HEK293 (cell line): ENCODE data around the gene SLC25A13.
A peak's percentile ranks its signal among the peaks of the same experiment; 100 is the strongest.

ENCODE experiments used
- GLIS2 ChIP-seq: fragments of 450-650 bp; formaldehyde crosslinking; IDR thresholded peaks from 2 replicates; pipeline ENCODE4 v1.5.1; 2016; ENCODE audit warnings: missing biosample characterization, missing genetic modification characterization
- MZF1 ChIP-seq: fragments of 450-650 bp; formaldehyde crosslinking; IDR thresholded peaks from 2 replicates; pipeline ENCODE4 v1.5.1; 2017; ENCODE audit warnings: missing biosample characterization, missing genetic modification characterization, borderline replicate concordance
- SETDB1 ChIP-seq: IDR thresholded peaks from one replicate; pipeline ENCODE4 v1.6.1; 2017; ENCODE audit warnings: mild to moderate bottlenecking, low read length, moderate library complexity, mixed read lengths; ENCODE audit not compliant: insufficient read length
- ZNF112 ChIP-seq: fragments of 450-650 bp; formaldehyde crosslinking; IDR thresholded peaks from 2 replicates; pipeline ENCODE4 v1.5.0; 2017; ENCODE audit warnings: missing biosample characterization, missing genetic modification characterization
- ZNF169 ChIP-seq: fragments of 450-650 bp; formaldehyde crosslinking; IDR thresholded peaks from 2 replicates; pipeline ENCODE4 v1.5.1; 2016; ENCODE audit warnings: missing biosample characterization, missing genetic modification characterization
- ZNF292 ChIP-seq: fragments of 450-650 bp; formaldehyde crosslinking; IDR thresholded peaks from 2 replicates; pipeline ENCODE4 v1.5.1; 2016; ENCODE audit warnings: low read depth, missing biosample characterization, missing genetic modification characterization, borderline replicate concordance
- ZNF324 ChIP-seq: fragments of 450-650 bp; formaldehyde crosslinking; IDR thresholded peaks from 2 replicates; pipeline ENCODE4 v1.5.1; 2016; ENCODE audit warnings: missing biosample characterization, missing genetic modification characterization
- ZNF391 ChIP-seq: fragments of 450-650 bp; formaldehyde crosslinking; IDR thresholded peaks from 2 replicates; pipeline ENCODE4 v1.5.1; 2016; ENCODE audit warnings: low read depth, missing biosample characterization, missing genetic modification characterization, borderline replicate concordance
- ZNF394 ChIP-seq: fragments of 450-650 bp; formaldehyde crosslinking; IDR thresholded peaks from 2 replicates; pipeline ENCODE4 v1.5.1; 2016; ENCODE audit warnings: missing biosample characterization, missing genetic modification characterization, mild to moderate bottlenecking, moderate library complexity, borderline replicate concordance
- ZNF416 ChIP-seq: fragments of 450-650 bp; formaldehyde crosslinking; IDR thresholded peaks from 2 replicates; pipeline ENCODE4 v1.5.1; 2016; ENCODE audit warnings: missing biosample characterization, missing genetic modification characterization
- ZNF555 ChIP-seq: fragments of 450-650 bp; formaldehyde crosslinking; conservative IDR thresholded peaks from 2 replicates; pipeline ENCODE4 v1.5.1; 2017; ENCODE audit warnings: missing biosample characterization, mild to moderate bottlenecking, missing genetic modification characterization, inconsistent platforms
- ZNF623 ChIP-seq: fragments of 450-650 bp; formaldehyde crosslinking; IDR thresholded peaks from 2 replicates; pipeline ENCODE4 v1.5.1; 2016; ENCODE audit warnings: missing biosample characterization, missing genetic modification characterization
- ZNF624 ChIP-seq: fragments of 450-650 bp; formaldehyde crosslinking; IDR thresholded peaks from 2 replicates; pipeline ENCODE4 v1.5.1; 2017; ENCODE audit warnings: missing biosample characterization, missing genetic modification characterization
- ZNF629 ChIP-seq: fragments of 450-650 bp; formaldehyde crosslinking; IDR thresholded peaks from 2 replicates; pipeline ENCODE4 v1.5.1; 2017; ENCODE audit warnings: missing biosample characterization, missing genetic modification characterization
- ZNF654 ChIP-seq: fragments of 450-650 bp; formaldehyde crosslinking; IDR thresholded peaks from 2 replicates; pipeline ENCODE4 v1.5.1; 2016; ENCODE audit warnings: low read depth, missing biosample characterization, missing genetic modification characterization
- ZNF660 ChIP-seq: fragments of 450-650 bp; IDR thresholded peaks from 2 replicates; pipeline ENCODE4 v1.5.1; 2018; ENCODE audit warnings: missing biosample characterization, mild to moderate bottlenecking, missing genetic modification characterization
- ZSCAN16 ChIP-seq: fragments of 450-650 bp; formaldehyde crosslinking; IDR thresholded peaks from 2 replicates; pipeline ENCODE4 v1.5.1; 2016; ENCODE audit warnings: missing biosample characterization, missing genetic modification characterization
- ZSCAN23 ChIP-seq: fragments of 450-650 bp; formaldehyde crosslinking; IDR thresholded peaks from 2 replicates; pipeline ENCODE4 v1.5.1; 2016; ENCODE audit warnings: missing biosample characterization, missing genetic modification characterization
- ZXDB ChIP-seq: fragments of 450-650 bp; formaldehyde crosslinking; IDR thresholded peaks from 2 replicates; pipeline ENCODE4 v1.5.1; 2016; ENCODE audit warnings: missing biosample characterization, missing genetic modification characterization
- TF ChIP-seq, protein P1 (sequence below): fragments of 450-650 bp; formaldehyde crosslinking; IDR thresholded peaks from 2 replicates; pipeline ENCODE4 v1.5.1; 2016; ENCODE audit warnings: missing biosample characterization, missing genetic modification characterization
- TF ChIP-seq, protein P2 (sequence below): fragments of 450-650 bp; IDR thresholded peaks from 2 replicates; pipeline ENCODE4 v1.5.1; 2018; ENCODE audit warnings: missing biosample characterization, missing genetic modification characterization
- TF ChIP-seq, protein P3 (sequence below): fragments of 450-650 bp; formaldehyde crosslinking; IDR thresholded peaks from 2 replicates; pipeline ENCODE4 v1.5.1; 2017; ENCODE audit warnings: missing biosample characterization, missing genetic modification characterization
- TF ChIP-seq, protein P4 (sequence below): fragments of 450-650 bp; formaldehyde crosslinking; IDR thresholded peaks from 2 replicates; pipeline ENCODE4 v1.5.1; 2016; ENCODE audit warnings: missing biosample characterization, missing genetic modification characterization, low read depth
- TF ChIP-seq, protein P5 (sequence below): fragments of 450-650 bp; formaldehyde crosslinking; conservative IDR thresholded peaks from 2 replicates; pipeline ENCODE4 v1.5.1; 2016; ENCODE audit warnings: low read depth, missing biosample characterization, missing genetic modification characterization
- TF ChIP-seq, protein P6 (sequence below): sonication (generic); formaldehyde crosslinking; IDR thresholded peaks from 2 replicates; pipeline ENCODE4 v1.8.1; 2022; ENCODE audit warnings: mild to moderate bottlenecking, moderate library complexity, missing genetic modification reagents
- TF ChIP-seq, protein P7 (sequence below): fragments of 450-650 bp; formaldehyde crosslinking; optimal IDR thresholded peaks from 2 replicates; pipeline ENCODE3; 2016; ENCODE audit warnings: missing biosample characterization, mild to moderate bottlenecking, missing genetic modification characterization

Gene SLC25A13

DNA sequence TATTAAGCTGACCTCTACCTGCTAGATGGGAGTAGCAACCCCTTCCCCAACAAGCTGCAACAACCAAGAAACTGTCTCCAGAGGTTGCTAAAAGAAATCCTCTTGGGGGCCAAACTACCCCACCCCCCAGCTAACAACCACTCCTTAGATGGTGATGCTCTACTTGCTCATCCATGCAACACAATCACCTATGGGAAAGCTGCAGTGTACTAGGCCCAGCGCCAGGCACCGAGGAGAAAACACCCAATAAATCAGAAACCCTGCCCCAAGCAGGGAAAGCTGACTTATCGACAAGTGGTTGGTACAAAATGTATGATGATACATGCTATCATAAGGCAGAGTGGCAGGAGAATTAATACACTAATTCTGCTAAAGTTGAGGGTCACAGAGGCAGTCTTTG, 17.3 kb downstream of the SLC25A13 start (continued):
- TF ChIP-seq ZNF391 (tag by site-specific recombination) (no peak), ZNF623 (tag by site-specific recombination) (no peak), ZNF324 (tag by site-specific recombination) (no peak), ZNF654 (no peak), ZXDB (peak; percentile 2; the same call in 1 of the 2 replicates), ZNF629 (tag by site-specific recombination) (no peak), ZNF555 (tag by site-specific recombination) (no peak), ZNF660 (tag by site-specific recombination) (no peak), ZNF394 (tag by site-specific recombination) (0 out of 2 replicates have a peak, but pooled peaks have one; percentile 10), MZF1 (tag by site-specific recombination) (no peak; the same call in 1 of the 2 replicates), GLIS2 (no peak), ZNF112 (no peak), ZNF624 (tag by site-specific recombination) (no peak), ZNF416 (tag by site-specific recombination) (no peak), ZNF169 (tag by site-specific recombination) (no peak), ZNF292 (tag by site-specific recombination) (no peak), SETDB1 (no peak), ZSCAN23 (tag by site-specific recombination) (no peak), ZSCAN16 (tag by site-specific recombination) (no peak)
- TF ChIP-seq, protein P1, sequence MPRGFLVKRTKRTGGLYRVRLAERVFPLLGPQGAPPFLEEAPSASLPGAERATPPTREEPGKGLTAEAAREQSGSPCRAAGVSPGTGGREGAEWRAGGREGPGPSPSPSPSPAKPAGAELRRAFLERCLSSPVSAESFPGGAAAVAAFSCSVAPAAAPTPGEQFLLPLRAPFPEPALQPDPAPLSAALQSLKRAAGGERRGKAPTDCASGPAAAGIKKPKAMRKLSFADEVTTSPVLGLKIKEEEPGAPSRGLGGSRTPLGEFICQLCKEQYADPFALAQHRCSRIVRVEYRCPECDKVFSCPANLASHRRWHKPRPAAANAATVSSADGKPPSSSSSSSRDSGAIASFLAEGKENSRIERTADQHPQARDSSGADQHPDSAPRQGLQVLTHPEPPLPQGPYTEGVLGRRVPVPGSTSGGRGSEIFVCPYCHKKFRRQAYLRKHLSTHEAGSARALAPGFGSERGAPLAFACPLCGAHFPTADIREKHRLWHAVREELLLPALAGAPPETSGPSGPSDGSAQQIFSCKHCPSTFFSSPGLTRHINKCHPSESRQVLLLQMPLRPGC (tag by site-specific recombination): no peak
- TF ChIP-seq, protein P2, sequence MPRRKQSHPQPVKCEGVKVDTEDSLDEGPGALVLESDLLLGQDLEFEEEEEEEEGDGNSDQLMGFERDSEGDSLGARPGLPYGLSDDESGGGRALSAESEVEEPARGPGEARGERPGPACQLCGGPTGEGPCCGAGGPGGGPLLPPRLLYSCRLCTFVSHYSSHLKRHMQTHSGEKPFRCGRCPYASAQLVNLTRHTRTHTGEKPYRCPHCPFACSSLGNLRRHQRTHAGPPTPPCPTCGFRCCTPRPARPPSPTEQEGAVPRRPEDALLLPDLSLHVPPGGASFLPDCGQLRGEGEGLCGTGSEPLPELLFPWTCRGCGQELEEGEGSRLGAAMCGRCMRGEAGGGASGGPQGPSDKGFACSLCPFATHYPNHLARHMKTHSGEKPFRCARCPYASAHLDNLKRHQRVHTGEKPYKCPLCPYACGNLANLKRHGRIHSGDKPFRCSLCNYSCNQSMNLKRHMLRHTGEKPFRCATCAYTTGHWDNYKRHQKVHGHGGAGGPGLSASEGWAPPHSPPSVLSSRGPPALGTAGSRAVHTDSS: no peak
- TF ChIP-seq, protein P3, sequence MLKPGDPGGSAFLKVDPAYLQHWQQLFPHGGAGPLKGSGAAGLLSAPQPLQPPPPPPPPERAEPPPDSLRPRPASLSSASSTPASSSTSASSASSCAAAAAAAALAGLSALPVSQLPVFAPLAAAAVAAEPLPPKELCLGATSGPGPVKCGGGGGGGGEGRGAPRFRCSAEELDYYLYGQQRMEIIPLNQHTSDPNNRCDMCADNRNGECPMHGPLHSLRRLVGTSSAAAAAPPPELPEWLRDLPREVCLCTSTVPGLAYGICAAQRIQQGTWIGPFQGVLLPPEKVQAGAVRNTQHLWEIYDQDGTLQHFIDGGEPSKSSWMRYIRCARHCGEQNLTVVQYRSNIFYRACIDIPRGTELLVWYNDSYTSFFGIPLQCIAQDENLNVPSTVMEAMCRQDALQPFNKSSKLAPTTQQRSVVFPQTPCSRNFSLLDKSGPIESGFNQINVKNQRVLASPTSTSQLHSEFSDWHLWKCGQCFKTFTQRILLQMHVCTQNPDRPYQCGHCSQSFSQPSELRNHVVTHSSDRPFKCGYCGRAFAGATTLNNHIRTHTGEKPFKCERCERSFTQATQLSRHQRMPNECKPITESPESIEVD (tag by site-specific recombination): no peak
- TF ChIP-seq, protein P4, sequence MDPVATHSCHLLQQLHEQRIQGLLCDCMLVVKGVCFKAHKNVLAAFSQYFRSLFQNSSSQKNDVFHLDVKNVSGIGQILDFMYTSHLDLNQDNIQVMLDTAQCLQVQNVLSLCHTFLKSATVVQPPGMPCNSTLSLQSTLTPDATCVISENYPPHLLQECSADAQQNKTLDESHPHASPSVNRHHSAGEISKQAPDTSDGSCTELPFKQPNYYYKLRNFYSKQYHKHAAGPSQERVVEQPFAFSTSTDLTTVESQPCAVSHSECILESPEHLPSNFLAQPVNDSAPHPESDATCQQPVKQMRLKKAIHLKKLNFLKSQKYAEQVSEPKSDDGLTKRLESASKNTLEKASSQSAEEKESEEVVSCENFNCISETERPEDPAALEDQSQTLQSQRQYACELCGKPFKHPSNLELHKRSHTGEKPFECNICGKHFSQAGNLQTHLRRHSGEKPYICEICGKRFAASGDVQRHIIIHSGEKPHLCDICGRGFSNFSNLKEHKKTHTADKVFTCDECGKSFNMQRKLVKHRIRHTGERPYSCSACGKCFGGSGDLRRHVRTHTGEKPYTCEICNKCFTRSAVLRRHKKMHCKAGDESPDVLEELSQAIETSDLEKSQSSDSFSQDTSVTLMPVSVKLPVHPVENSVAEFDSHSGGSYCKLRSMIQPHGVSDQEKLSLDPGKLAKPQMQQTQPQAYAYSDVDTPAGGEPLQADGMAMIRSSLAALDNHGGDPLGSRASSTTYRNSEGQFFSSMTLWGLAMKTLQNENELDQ (tag by site-specific recombination): no peak
- TF ChIP-seq, protein P5, sequence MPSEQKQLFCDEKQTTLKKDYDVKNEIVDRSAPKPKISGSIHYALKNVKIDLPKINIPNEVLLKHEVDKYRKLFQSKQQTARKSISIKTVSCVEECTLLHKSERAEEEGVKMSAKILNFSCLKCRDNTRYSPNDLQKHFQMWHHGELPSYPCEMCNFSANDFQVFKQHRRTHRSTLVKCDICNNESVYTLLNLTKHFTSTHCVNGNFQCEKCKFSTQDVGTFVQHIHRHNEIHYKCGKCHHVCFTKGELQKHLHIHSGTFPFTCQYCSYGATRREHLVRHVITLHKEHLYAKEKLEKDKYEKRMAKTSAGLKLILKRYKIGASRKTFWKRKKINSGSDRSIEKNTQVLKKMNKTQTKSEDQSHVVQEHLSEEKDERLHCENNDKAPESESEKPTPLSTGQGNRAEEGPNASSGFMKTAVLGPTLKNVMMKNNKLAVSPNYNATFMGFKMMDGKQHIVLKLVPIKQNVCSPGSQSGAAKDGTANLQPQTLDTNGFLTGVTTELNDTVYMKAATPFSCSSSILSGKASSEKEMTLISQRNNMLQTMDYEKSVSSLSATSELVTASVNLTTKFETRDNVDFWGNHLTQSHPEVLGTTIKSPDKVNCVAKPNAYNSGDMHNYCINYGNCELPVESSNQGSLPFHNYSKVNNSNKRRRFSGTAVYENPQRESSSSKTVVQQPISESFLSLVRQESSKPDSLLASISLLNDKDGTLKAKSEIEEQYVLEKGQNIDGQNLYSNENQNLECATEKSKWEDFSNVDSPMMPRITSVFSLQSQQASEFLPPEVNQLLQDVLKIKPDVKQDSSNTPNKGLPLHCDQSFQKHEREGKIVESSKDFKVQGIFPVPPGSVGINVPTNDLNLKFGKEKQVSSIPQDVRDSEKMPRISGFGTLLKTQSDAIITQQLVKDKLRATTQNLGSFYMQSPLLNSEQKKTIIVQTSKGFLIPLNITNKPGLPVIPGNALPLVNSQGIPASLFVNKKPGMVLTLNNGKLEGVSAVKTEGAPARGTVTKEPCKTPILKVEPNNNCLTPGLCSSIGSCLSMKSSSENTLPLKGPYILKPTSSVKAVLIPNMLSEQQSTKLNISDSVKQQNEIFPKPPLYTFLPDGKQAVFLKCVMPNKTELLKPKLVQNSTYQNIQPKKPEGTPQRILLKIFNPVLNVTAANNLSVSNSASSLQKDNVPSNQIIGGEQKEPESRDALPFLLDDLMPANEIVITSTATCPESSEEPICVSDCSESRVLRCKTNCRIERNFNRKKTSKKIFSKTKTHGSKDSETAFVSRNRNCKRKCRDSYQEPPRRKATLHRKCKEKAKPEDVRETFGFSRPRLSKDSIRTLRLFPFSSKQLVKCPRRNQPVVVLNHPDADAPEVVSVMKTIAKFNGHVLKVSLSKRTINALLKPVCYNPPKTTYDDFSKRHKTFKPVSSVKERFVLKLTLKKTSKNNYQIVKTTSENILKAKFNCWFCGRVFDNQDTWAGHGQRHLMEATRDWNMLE (tag by site-specific recombination): no peak
- TF ChIP-seq, protein P6, sequence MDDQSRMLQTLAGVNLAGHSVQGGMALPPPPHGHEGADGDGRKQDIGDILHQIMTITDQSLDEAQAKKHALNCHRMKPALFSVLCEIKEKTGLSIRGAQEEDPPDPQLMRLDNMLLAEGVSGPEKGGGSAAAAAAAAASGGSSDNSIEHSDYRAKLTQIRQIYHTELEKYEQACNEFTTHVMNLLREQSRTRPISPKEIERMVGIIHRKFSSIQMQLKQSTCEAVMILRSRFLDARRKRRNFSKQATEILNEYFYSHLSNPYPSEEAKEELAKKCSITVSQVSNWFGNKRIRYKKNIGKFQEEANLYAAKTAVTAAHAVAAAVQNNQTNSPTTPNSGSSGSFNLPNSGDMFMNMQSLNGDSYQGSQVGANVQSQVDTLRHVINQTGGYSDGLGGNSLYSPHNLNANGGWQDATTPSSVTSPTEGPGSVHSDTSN (CRISPR knock-in tag): no peak
- TF ChIP-seq, protein P7, sequence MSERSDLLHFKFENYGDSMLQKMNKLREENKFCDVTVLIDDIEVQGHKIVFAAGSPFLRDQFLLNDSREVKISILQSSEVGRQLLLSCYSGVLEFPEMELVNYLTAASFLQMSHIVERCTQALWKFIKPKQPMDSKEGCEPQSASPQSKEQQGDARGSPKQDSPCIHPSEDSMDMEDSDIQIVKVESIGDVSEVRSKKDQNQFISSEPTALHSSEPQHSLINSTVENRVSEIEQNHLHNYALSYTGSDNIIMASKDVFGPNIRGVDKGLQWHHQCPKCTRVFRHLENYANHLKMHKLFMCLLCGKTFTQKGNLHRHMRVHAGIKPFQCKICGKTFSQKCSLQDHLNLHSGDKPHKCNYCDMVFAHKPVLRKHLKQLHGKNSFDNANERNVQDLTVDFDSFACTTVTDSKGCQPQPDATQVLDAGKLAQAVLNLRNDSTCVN (tag by site-specific recombination): no peak
